LNCAP (cell line): ENCODE data around the gene KLHL7.

Experiments used
- CTCF ChIP-seq: fragments of 450-650 bp; IDR thresholded peaks from 2 replicates; pipeline ENCODE4 v1.5.1; 2017; ENCODE audit warnings: mild to moderate bottlenecking

Gene KLHL7

GRCh38 chr7:23129036-23129435 is 23.5 kb downstream of the KLHL7 start:
- TF ChIP-seq CTCF: no peak

GRCh38 chr7:23133797-23134196 is 28.2 kb downstream of the KLHL7 start:
- TF ChIP-seq CTCF: no peak

GRCh38 chr7:23135755-23136154 is 30.2 kb downstream of the KLHL7 start:
- TF ChIP-seq CTCF: no peak

GRCh38 chr7:23136216-23136615 is 30.6 kb downstream of the KLHL7 start:
- no peak for TF ChIP-seq CTCF

- TF ChIP-seq CTCF: no peak
Measured at GRCh38 chr7:23157679-23158078, 52.1 kb downstream of the KLHL7 start.

GRCh38 chr7:23158546-23158945 is 53.0 kb downstream of the KLHL7 start:
- no peak for TF ChIP-seq CTCF

GRCh38 chr7:23161482-23161881 is 55.9 kb downstream of the KLHL7 start:
- no peak for TF ChIP-seq CTCF

- TF ChIP-seq CTCF: no peak
Measured at GRCh38 chr7:23164846-23165245, 59.3 kb downstream of the KLHL7 start.
